ENCODE data around the gene SRPK1.
A peak's percentile ranks its signal among the peaks of the same experiment; 100 is the strongest.

The SRPK1 gene

DNA sequence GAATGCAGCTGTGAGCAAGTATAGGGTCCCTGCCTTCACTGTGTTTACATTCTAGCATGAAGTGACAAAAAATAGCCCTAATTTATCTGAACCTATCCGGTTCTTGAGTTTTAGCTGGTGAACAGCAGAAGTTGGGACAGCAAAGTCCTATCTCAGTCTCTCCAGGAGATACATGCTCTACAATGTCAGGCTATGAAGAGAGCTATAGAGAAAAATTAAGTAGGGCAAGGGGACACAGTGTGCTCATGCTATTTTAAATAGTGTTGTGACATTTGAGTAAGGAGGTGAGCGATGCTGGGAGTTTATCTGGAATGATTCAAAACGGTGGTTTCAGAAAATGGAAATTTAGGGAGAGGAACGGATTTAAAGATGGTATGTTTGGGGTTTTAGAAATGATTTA, 20.4 kb downstream of the SRPK1 start:
- H3K27ac Mint-ChIP-seq = no peak overlapping the region
- peaks cover 89% of the 10 kb centered on the region for H3K36me3 Mint-ChIP-seq (ENCODE audit: low read depth)
- DNase-seq = no peak
- no peaks in the 10 kb centered on the region for H3K27me3 Mint-ChIP-seq
- no peak overlapping the region for H3K4me3 Mint-ChIP-seq
- peaks cover 20% of the 10 kb centered on the region for H3K4me1 Mint-ChIP-seq (ENCODE audit: low read depth)
- no peaks in the 10 kb centered on the region for H3K9me3 Mint-ChIP-seq

DNA sequence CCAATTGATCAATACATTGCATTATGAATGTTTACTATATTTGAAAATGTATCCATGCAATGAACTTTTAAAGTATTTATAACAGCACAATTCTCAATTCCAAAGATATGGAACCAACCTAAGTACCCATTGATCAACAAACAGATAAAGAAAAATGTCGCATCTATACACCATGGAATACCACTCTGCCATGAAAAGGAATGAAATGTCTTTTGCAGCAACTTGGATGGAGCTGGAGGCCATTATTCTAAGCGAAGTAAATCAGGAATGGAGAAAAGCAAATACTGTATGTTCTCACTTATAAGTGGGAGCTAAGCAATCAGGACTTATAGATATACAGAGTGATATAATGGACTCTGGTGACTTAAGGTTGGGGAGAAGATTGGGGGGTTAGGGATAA, 22.9 kb downstream of the SRPK1 start:
- Mint-ChIP-seq H3K4me1 (ENCODE audit: low read depth) (peaks cover 30% of the 10 kb centered on the region), H3K9me3 (no peaks in the 10 kb centered on the region), H3K27me3 (no peaks in the 10 kb centered on the region), H3K36me3 (ENCODE audit: low read depth) (peaks cover 82% of the 10 kb centered on the region), H3K4me3 (no peak overlapping the region), H3K27ac (no peak overlapping the region)
- no peak for DNase-seq

GRCh38 chr6:35897486-35897885, 23.4 kb downstream of the SRPK1 start:
- Mint-ChIP-seq H3K36me3 (ENCODE audit: low read depth) (peaks cover 81% of the 10 kb centered on the region), H3K9me3 (no peaks in the 10 kb centered on the region), H3K4me3 (no peak overlapping the region), H3K27me3 (no peaks in the 10 kb centered on the region), H3K4me1 (ENCODE audit: low read depth) (peaks cover 32% of the 10 kb centered on the region), H3K27ac (no peak overlapping the region)
- DNase-seq = no peak

DNA sequence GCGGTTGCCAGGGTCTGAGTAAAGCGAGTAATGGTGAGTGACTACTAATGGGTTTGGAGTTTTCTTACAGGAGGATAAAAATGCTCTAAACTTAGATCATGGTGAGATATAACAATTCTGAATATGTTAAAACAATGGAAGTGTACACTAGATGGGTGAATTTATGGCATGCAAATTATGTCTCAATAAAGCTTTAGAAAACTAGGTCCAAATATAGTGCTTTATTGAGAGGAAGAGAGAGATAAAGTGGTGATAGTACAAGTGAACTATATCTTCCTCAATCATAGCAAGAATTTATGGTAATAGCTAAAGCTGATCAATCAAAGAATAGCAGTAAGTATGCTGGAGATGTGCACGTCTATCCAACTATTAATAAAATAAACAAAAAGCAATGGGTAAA, 23.9 kb downstream of the SRPK1 start:
- no peak for DNase-seq
- Mint-ChIP-seq H3K27ac (no peak overlapping the region), H3K4me3 (no peak overlapping the region), H3K9me3 (no peaks in the 10 kb centered on the region), H3K36me3 (ENCODE audit: low read depth) (peaks cover 81% of the 10 kb centered on the region), H3K4me1 (ENCODE audit: low read depth) (peaks cover 32% of the 10 kb centered on the region), H3K27me3 (no peaks in the 10 kb centered on the region)

GRCh38 chr6:35896228-35896627, 24.7 kb downstream of the SRPK1 start:
- no peak for DNase-seq
- H3K27ac Mint-ChIP-seq = no peak overlapping the region
- H3K4me1 Mint-ChIP-seq (ENCODE audit: low read depth) = peaks cover 32% of the 10 kb centered on the region
- H3K36me3 Mint-ChIP-seq (ENCODE audit: low read depth) = peaks cover 74% of the 10 kb centered on the region
- H3K27me3 Mint-ChIP-seq = no peaks in the 10 kb centered on the region
- no peak overlapping the region for H3K4me3 Mint-ChIP-seq
- H3K9me3 Mint-ChIP-seq = no peaks in the 10 kb centered on the region

DNA sequence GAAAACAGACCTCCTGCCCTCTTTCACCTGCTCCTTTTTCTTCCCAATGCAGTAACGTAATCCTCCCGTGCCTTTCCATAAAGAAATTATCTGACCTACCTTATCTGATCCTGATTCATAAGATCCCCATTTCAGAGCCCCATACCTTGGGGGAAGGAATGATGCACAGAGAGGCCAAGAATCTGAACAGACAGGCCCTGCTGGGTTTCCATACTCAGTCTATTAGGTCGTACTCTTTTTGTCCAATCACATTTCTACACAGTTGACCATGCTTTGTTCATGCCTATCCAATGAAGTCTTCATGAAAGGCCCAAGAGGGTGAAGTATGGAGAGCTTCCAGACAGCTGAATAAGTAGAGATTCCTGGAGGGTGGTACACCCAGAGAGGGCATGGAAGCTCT, 25.3 kb downstream of the SRPK1 start:
- DNase-seq = no peak
- H3K36me3 Mint-ChIP-seq (ENCODE audit: low read depth) = peaks cover 73% of the 10 kb centered on the region
- no peak overlapping the region for H3K4me3 Mint-ChIP-seq
- no peak overlapping the region for H3K27ac Mint-ChIP-seq
- H3K9me3 Mint-ChIP-seq = no peaks in the 10 kb centered on the region
- peaks cover 32% of the 10 kb centered on the region for H3K4me1 Mint-ChIP-seq (ENCODE audit: low read depth)
- H3K27me3 Mint-ChIP-seq = no peaks in the 10 kb centered on the region

DNA sequence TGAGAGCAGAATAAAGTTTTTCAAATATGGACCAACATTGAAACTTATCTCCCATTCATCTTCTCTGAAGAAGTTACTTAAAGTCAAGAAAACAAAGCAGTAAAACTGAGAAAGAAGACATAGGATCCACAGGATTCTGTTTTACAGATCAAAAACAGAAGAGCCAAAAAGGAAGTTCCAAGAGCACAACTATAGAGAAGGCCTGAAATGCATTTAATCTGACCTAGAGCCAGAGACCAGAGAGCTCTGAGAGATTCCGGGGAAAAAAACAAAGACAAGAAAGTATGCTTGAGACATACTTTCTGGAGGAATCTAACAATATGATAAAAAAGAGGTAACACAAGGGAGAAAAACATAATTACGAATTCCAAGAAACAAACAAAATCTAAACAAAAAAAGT, 26.1 kb downstream of the SRPK1 start:
- Mint-ChIP-seq H3K27me3 (no peaks in the 10 kb centered on the region), H3K4me1 (ENCODE audit: low read depth) (peaks cover 30% of the 10 kb centered on the region), H3K9me3 (no peaks in the 10 kb centered on the region), H3K4me3 (no peak overlapping the region), H3K36me3 (ENCODE audit: low read depth) (peaks cover 71% of the 10 kb centered on the region), H3K27ac (no peak overlapping the region)
- DNase-seq = no peak

GRCh38 chr6:35893246-35893645, 27.7 kb downstream of the SRPK1 start:
- no peaks in the 10 kb centered on the region for H3K9me3 Mint-ChIP-seq
- no peak for DNase-seq
- peak overlapping the region; percentile 44 for H3K27ac Mint-ChIP-seq
- no peak overlapping the region for H3K4me3 Mint-ChIP-seq
- H3K27me3 Mint-ChIP-seq = no peaks in the 10 kb centered on the region
- H3K36me3 Mint-ChIP-seq (ENCODE audit: low read depth) = peaks cover 69% of the 10 kb centered on the region
- peaks cover 28% of the 10 kb centered on the region for H3K4me1 Mint-ChIP-seq (ENCODE audit: low read depth)

DNA sequence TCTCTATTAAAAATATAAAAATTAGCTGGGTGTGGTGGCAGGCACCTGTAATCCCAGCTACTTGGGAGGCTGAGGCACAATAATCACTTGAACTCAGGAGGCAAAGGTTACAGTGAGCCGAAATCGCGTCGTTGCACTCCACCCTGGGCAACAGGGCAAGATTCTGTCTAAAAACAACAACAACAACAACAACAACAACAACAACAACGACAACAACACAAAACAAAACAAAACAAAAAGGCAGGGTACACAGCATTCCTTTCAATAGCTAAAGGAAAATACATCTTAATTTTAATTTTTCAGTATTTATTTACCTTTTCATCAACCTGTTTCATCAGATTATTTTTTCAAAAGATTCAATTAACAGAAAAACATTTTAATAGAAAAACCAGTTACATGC, 28.4 kb downstream of the SRPK1 start:
- Mint-ChIP-seq H3K4me1 (ENCODE audit: low read depth) (peaks cover 26% of the 10 kb centered on the region), H3K9me3 (no peaks in the 10 kb centered on the region), H3K27me3 (no peaks in the 10 kb centered on the region), H3K4me3 (no peak overlapping the region), H3K36me3 (ENCODE audit: low read depth) (peaks cover 69% of the 10 kb centered on the region), H3K27ac (no peak overlapping the region)
- DNase-seq = no peak

DNA sequence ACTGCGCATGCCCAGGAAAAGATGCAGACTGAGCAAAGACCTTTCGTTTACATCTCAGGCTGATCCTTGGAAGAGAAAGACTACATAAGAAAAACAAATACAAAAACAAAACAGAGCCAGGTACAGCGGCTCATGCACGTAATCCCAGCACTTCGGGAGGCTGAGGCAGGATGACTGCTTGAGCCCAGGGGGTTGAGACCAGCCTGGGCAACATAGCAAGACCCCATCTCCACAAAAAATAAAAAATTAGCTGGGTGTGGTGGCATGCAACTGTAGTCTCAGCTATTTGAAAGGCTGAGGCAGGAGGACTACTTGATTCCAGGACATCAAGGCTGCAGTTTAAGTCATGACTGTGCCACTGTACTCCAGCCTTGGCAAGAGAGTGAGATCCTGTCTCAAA, 41.7 kb downstream of the SRPK1 start:
- Mint-ChIP-seq H3K27ac (no peak overlapping the region), H3K36me3 (ENCODE audit: low read depth) (peaks cover 95% of the 10 kb centered on the region), H3K27me3 (no peaks in the 10 kb centered on the region), H3K4me1 (ENCODE audit: low read depth) (no peaks in the 10 kb centered on the region), H3K4me3 (no peak overlapping the region), H3K9me3 (peaks cover 16% of the 10 kb centered on the region)
- DNase-seq = no peak

GRCh38 chr6:35876902-35877301, 44.0 kb downstream of the SRPK1 start:
- Mint-ChIP-seq H3K4me1 (ENCODE audit: low read depth) (no peaks in the 10 kb centered on the region), H3K27me3 (no peaks in the 10 kb centered on the region), H3K27ac (peak overlapping the region; percentile 12), H3K4me3 (no peak overlapping the region), H3K9me3 (peaks cover 13% of the 10 kb centered on the region), H3K36me3 (ENCODE audit: low read depth) (peaks cover 91% of the 10 kb centered on the region)
- DNase-seq = no peak

GRCh38 chr6:35874730-35875129, 46.2 kb downstream of the SRPK1 start:
- Mint-ChIP-seq H3K27ac (no peak overlapping the region), H3K36me3 (ENCODE audit: low read depth) (peaks cover 89% of the 10 kb centered on the region), H3K4me3 (no peak overlapping the region), H3K9me3 (no peaks in the 10 kb centered on the region), H3K4me1 (ENCODE audit: low read depth) (no peaks in the 10 kb centered on the region), H3K27me3 (no peaks in the 10 kb centered on the region)
- DNase-seq = no peak

- Mint-ChIP-seq H3K9me3 (no peaks in the 10 kb centered on the region), H3K4me3 (no peak overlapping the region), H3K4me1 (ENCODE audit: low read depth) (peaks cover 2% of the 10 kb centered on the region), H3K36me3 (ENCODE audit: low read depth) (peaks cover 95% of the 10 kb centered on the region), H3K27me3 (no peaks in the 10 kb centered on the region), H3K27ac (no peak overlapping the region)
- no peak for DNase-seq
Observed at GRCh38 chr6:35859367-35859766, 61.5 kb downstream of the SRPK1 start.

DNA sequence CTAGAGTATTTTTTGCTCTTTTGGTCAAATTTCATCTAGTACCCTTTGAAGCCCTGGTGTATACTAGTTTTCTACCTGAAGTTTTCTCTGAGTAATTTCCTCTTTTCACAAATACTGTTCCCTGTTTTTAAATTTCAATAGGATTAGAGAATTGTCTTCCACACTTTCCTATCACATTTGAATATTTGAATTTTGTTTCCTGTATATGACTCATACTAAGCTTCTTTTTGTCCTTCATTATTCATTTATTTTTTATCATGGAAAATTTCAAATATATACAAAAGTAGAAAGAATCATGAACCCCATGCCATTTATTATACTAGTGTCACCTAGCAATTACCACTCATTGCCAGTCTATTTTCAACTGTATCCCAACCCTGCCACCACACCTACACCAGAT, 63.0 kb downstream of the SRPK1 start:
- peaks cover 100% of the 10 kb centered on the region for H3K36me3 Mint-ChIP-seq (ENCODE audit: low read depth)
- no peak for DNase-seq
- H3K4me1 Mint-ChIP-seq (ENCODE audit: low read depth) = peaks cover 2% of the 10 kb centered on the region
- no peak overlapping the region for H3K4me3 Mint-ChIP-seq
- no peaks in the 10 kb centered on the region for H3K9me3 Mint-ChIP-seq
- H3K27me3 Mint-ChIP-seq = no peaks in the 10 kb centered on the region
- no peak overlapping the region for H3K27ac Mint-ChIP-seq

DNA sequence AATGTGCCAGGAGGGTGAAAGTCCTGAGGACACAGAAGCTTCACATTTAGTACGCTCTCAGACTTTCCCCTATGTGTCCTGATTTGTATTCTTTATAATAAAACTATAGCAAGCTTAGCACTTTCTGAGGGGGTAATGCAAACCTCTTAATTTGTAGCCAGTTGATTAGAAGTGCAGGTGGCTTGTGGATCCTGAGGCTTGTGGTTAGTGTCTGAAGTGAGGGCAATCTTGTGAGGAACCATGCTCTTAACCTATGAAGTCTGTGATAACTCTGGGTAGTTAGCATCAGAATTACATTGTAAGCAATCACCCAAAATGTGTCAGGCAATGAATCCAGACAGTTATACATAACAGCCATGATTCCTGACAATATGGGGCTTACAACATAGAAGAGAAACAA, 64.6 kb downstream of the SRPK1 start:
- Mint-ChIP-seq H3K36me3 (ENCODE audit: low read depth) (peaks cover 100% of the 10 kb centered on the region), H3K4me1 (ENCODE audit: low read depth) (peaks cover 2% of the 10 kb centered on the region), H3K27me3 (no peaks in the 10 kb centered on the region), H3K4me3 (no peak overlapping the region), H3K27ac (no peak overlapping the region), H3K9me3 (no peaks in the 10 kb centered on the region)
- no peak for DNase-seq

- H3K36me3 Mint-ChIP-seq (ENCODE audit: low read depth) = peaks cover 99% of the 10 kb centered on the region
- DNase-seq = no peak
- no peaks in the 10 kb centered on the region for H3K27me3 Mint-ChIP-seq
- no peaks in the 10 kb centered on the region for H3K9me3 Mint-ChIP-seq
- no peak overlapping the region for H3K4me3 Mint-ChIP-seq
- no peak overlapping the region for H3K27ac Mint-ChIP-seq
- no peaks in the 10 kb centered on the region for H3K4me1 Mint-ChIP-seq (ENCODE audit: low read depth)
Observed at GRCh38 chr6:35852994-35853393, 67.9 kb downstream of the SRPK1 start.
